ENCODE measurements around the gene CCNB2. TPM values are rescaled to one million over a fixed set of nuclear protein-coding genes. Genes with fewer than 3 reads are reported as not detected.

CCNB2 gene
- polyA plus RNA-seq, 1 donor (not counting 4 experiments of a cell fraction or from before 2014, with no cell fraction given) = 36.9 TPM

- H3K36me3 ChIP-seq (ENCODE audit: control insufficient read depth in 2 of 2, extremely low read depth in 1 of 2, insufficient read depth in 2 of 2, low read length in 2 of 2) = peaks cover 11 to 12% of the 10 kb centered on the region in 2 experiments
- no peak for FAIRE-seq
Observed at GRCh38 chr15:59069430-59069829, 35.5 kb upstream of the CCNB2 start.

GRCh38 chr15:59074607-59075006 lies 30.3 kb upstream of the CCNB2 start:
- no peak overlapping the region for H3K4me3 ChIP-seq (ENCODE audit: control insufficient read depth in 2 of 3, extremely low read depth in 1 of 3, insufficient read depth in 2 of 3, low read depth in 1 of 3, low read length in 3 of 3)
- no peaks in the 10 kb centered on the region for H3K27me3 ChIP-seq (ENCODE audit: control insufficient read depth, extremely low read depth, insufficient read depth, low read length)
- H3K4me2 ChIP-seq (ENCODE audit: control insufficient read depth, extremely low read depth, insufficient read depth, low read depth, low read length) = no peak overlapping the region
- H3K9me3 ChIP-seq (ENCODE audit: control insufficient read depth, low read depth, low read length) = no peaks in the 10 kb centered on the region
- H3K27ac ChIP-seq (ENCODE audit: control insufficient read depth, insufficient read depth, low read length) = no peak overlapping the region
- H3K36me3 ChIP-seq (ENCODE audit: control insufficient read depth in 2 of 2, extremely low read depth in 1 of 2, insufficient read depth in 2 of 2, low read length in 2 of 2) = peaks cover 0 to 4% of the 10 kb centered on the region in 2 experiments
- dilution Hi-C loops (cut with MboI; ENCODE audit: extremely low pct_ligation_motif_present, low sequenced_read_pairs) = no loop called here
- H3K9me1 ChIP-seq (ENCODE audit: control insufficient read depth, extremely low read depth, insufficient read depth, low read length) = no peaks in the 10 kb centered on the region
- no peaks in the 10 kb centered on the region for H3K79me2 ChIP-seq (ENCODE audit: control insufficient read depth, insufficient read depth, low read length)
- H4K20me1 ChIP-seq (ENCODE audit: control insufficient read depth, extremely low read depth, insufficient read depth, low read length) = no peaks in the 10 kb centered on the region
- H2AFZ ChIP-seq (ENCODE audit: control insufficient read depth, low read length) = no peak overlapping the region
- no peak overlapping the region for H3K9ac ChIP-seq (ENCODE audit: control insufficient read depth, extremely low read depth, insufficient read depth, low read length)
- no peaks in the 10 kb centered on the region for H3K4me1 ChIP-seq (ENCODE audit: control insufficient read depth, extremely low read depth, insufficient read depth, low read length)
- no peak for TF ChIP-seq CTCF (optimal IDR thresholded peaks at IDR 0.05 in 1 of 3, IDR thresholded peaks at IDR 0.05 in 1 of 3, conservative IDR thresholded peaks at IDR 0.05 in 1 of 3; ENCODE audit: extremely low read depth in 1 of 3, insufficient read depth in 2 of 3, low read length in 3 of 3)
- TF ChIP-seq EZH2 (IDR thresholded peaks at IDR 0.05; ENCODE audit: low read length) = no peak
- no peak for DNase-seq (ENCODE audit: low read depth, low spot score)
- FAIRE-seq = no peak

More at GRCh38 chr15:59069430-59069829, 35.5 kb upstream of the CCNB2 start:
- Histone ChIP-seq H3K9ac (ENCODE audit: control insufficient read depth, extremely low read depth, insufficient read depth, low read length) (no peak overlapping the region), H4K20me1 (ENCODE audit: control insufficient read depth, extremely low read depth, insufficient read depth, low read length) (no peaks in the 10 kb centered on the region), H3K27me3 (ENCODE audit: control insufficient read depth, extremely low read depth, insufficient read depth, low read length) (no peaks in the 10 kb centered on the region), H3K79me2 (ENCODE audit: control insufficient read depth, insufficient read depth, low read length) (no peaks in the 10 kb centered on the region), H3K4me2 (ENCODE audit: control insufficient read depth, extremely low read depth, insufficient read depth, low read depth, low read length) (no peak overlapping the region), H3K4me3 (ENCODE audit: control insufficient read depth in 2 of 3, extremely low read depth in 1 of 3, insufficient read depth in 2 of 3, low read depth in 1 of 3, low read length in 3 of 3) (no peak overlapping the region), H3K4me1 (ENCODE audit: control insufficient read depth, extremely low read depth, insufficient read depth, low read length) (no peaks in the 10 kb centered on the region), H3K27ac (ENCODE audit: control insufficient read depth, insufficient read depth, low read length) (no peak overlapping the region), H3K9me3 (ENCODE audit: control insufficient read depth, low read depth, low read length) (no peaks in the 10 kb centered on the region), H3K9me1 (ENCODE audit: control insufficient read depth, extremely low read depth, insufficient read depth, low read length) (no peaks in the 10 kb centered on the region), H2AFZ (ENCODE audit: control insufficient read depth, low read length) (no peak overlapping the region)
- TF ChIP-seq EZH2 (IDR thresholded peaks at IDR 0.05; ENCODE audit: low read length) (no peak), CTCF (optimal IDR thresholded peaks at IDR 0.05 in 1 of 3, IDR thresholded peaks at IDR 0.05 in 1 of 3, conservative IDR thresholded peaks at IDR 0.05 in 1 of 3; ENCODE audit: extremely low read depth in 1 of 3, insufficient read depth in 2 of 3, low read length in 3 of 3) (no peak)
- dilution Hi-C loops (cut with MboI; ENCODE audit: extremely low pct_ligation_motif_present, low sequenced_read_pairs) = no loop called here
- no peak for DNase-seq (ENCODE audit: low read depth, low spot score)

All from keratinocyte (primary cell).